Panc1 (cell line): ENCODE data around the gene SCN2B. TPM values are rescaled to one million over a fixed set of nuclear protein-coding genes. Genes with fewer than 3 reads are reported as not detected.

Experiments
- ATAC-seq: fragments of 200-7000 bp; cut with Tn5 transposase; 2 replicates; pipeline ENCODE4 v1.9.1; 2020; ENCODE audit warnings: mild to moderate bottlenecking, moderate library complexity
- BruUV-seq: library from RNA; stranded (reverse); fragments of 400-500 nt; replicated peaks from 2 replicates; lab custom pipeline; 2021; lab: Mats Ljungman, UMichigan
- CTCF ChIA-PET: fragments of 300-600 bp; sonication (Branson Sonifier 250); formaldehyde crosslinking; loops from one replicate; lab custom pipeline; 2022; ENCODE audit warnings: antibody characterized with exemption; lab: Charles Lee
- POLR2A ChIA-PET: fragments of 300-600 bp; sonication (Branson Sonifier 250); formaldehyde crosslinking; loops from one replicate; lab custom pipeline; 2022; ENCODE audit warnings: antibody characterized with exemption; lab: Charles Lee
- DNase-seq: peaks from one replicate; pipeline ENCODE4 v3.0.0-alpha.2; 2010; ENCODE audit warnings: low read depth, low spot score
- H3K27ac ChIP-seq: 2 replicates; pipeline ENCODE4 v1.5.1; 2011; ENCODE audit warnings: mild to moderate bottlenecking, low read length, inconsistent platforms
- H3K27me3 ChIP-seq: fragments of 200-500 bp; sonication (Bioruptor generic); 2 replicates; pipeline ENCODE4 v1.6.0; 2014; ENCODE audit warnings: low read length, inconsistent platforms; ENCODE audit not compliant: control insufficient read depth, insufficient read depth
- H3K36me3 ChIP-seq: fragments of 200-500 bp; sonication (Bioruptor generic); 2 replicates; pipeline ENCODE4 v1.5.1; 2014; ENCODE audit warnings: inconsistent platforms, mild to moderate bottlenecking, low read length, moderate library complexity; ENCODE audit not compliant: control insufficient read depth, insufficient read depth
- H3K4me1 ChIP-seq: 2 replicates; pipeline ENCODE4 v1.5.1; 2011; ENCODE audit warnings: inconsistent platforms, mild to moderate bottlenecking, low read length, moderate library complexity; ENCODE audit not compliant: control insufficient read depth, insufficient read depth
- H3K4me3 ChIP-seq, 2 experiments: 2 replicates each; pipeline ENCODE4 v1.5.1; 2011 to 2012; ENCODE audit warnings: low read depth in 2 of 2, low read length in 2 of 2, mild to moderate bottlenecking in 2 of 2, inconsistent platforms in 1 of 2, moderate library complexity in 1 of 2
- H3K9me3 ChIP-seq: fragments of 200-500 bp; sonication (Bioruptor generic); 2 replicates; pipeline ENCODE4 v1.5.1; 2014; ENCODE audit warnings: low read depth, mild to moderate bottlenecking, inconsistent platforms, low read length, moderate library complexity; ENCODE audit not compliant: control insufficient read depth, insufficient read depth
- CTCF ChIP-seq: fragments of 450-650 bp; IDR thresholded peaks from 2 replicates; pipeline ENCODE4 v1.5.1; 2017; ENCODE audit warnings: mild to moderate bottlenecking
- POLR2AphosphoS5 ChIP-seq: IDR thresholded peaks from 2 replicates; pipeline ENCODE4 v1.6.1; 2012; ENCODE audit warnings: mild to moderate bottlenecking, low read depth, low read length, moderate library complexity
- SIN3A ChIP-seq: IDR thresholded peaks from 2 replicates; pipeline ENCODE4 v1.6.1; 2012; ENCODE audit warnings: low read depth, mild to moderate bottlenecking, low read length, moderate library complexity, borderline replicate concordance; ENCODE audit not compliant: insufficient read depth
- TCF7L2 ChIP-seq: IDR thresholded peaks from 2 replicates; pipeline ENCODE4 v1.6.1; 2011; ENCODE audit warnings: mild to moderate bottlenecking, low read depth, low read length, inconsistent platforms
- in situ Hi-C: cut with HindIII; loops from 2 replicates; pipeline ENCODE4 v1.10.0; 2016; ENCODE audit warnings: low sequenced_read_pairs, low pct_unique_long_range_greater_than_20kb
- intact Hi-C: fragments of 100-400 bp; cut with micrococcal nuclease; formaldehyde crosslinking; loops from one replicate; pipeline ENCODE4 v1.10.0; 2022; ENCODE audit not compliant: unreplicated experiment
- total RNA-seq: library from RNA; stranded (reverse); gene quantifications from one replicate; pipeline ENCODE4 v1.2.1, GENCODE V29; 2021; ENCODE audit not compliant: unreplicated experiment
- TF ChIP-seq, protein P1 (sequence below), 2 experiments: IDR thresholded peaks; 2 replicates each; pipeline ENCODE4 v1.6.1; 2011 to 2012; ENCODE audit warnings: low read depth in 2 of 2, control low read depth in 1 of 2, low read length in 1 of 2, mild to moderate bottlenecking in 1 of 2, moderate library complexity in 1 of 2; ENCODE audit not compliant: insufficient read depth in 1 of 2

Gene SCN2B
- total RNA-seq, 1 experiment from 2014 or later: not detected

DNA sequence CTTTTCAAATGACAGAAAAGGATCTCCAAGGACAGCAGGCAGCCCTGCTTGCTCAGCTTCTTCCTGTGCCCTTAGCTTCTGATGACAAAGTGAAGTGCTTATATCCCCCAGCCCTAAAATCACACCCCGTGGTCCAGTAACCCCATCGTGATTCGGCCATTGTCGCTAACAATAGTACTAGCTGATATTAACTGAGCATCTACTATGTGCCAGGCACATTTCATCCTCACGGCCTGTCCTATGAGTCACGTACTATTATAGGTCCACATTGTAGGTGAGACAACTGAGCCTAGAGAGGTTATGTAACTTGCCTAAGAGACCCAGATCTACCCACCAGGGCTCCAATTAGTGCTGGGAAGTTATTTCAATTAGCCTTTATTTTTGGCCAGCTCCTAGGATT lies 29.9 kb downstream of the SCN2B start:
- H3K27me3 ChIP-seq: peaks cover 29% of the 10 kb centered on the region
- no peaks in the 10 kb centered on the region for H3K4me1 ChIP-seq
- BruUV-seq: no TSS peak
- intact Hi-C loops (no loop called here), in situ Hi-C loops (no loop called here)
- H3K9me3 ChIP-seq: no peaks in the 10 kb centered on the region
- no peak overlapping the region for H3K4me3 ChIP-seq
- TF ChIP-seq SIN3A (no peak), TCF7L2 (no peak), POLR2AphosphoS5 (no peak)
- TF ChIP-seq, protein P1, sequence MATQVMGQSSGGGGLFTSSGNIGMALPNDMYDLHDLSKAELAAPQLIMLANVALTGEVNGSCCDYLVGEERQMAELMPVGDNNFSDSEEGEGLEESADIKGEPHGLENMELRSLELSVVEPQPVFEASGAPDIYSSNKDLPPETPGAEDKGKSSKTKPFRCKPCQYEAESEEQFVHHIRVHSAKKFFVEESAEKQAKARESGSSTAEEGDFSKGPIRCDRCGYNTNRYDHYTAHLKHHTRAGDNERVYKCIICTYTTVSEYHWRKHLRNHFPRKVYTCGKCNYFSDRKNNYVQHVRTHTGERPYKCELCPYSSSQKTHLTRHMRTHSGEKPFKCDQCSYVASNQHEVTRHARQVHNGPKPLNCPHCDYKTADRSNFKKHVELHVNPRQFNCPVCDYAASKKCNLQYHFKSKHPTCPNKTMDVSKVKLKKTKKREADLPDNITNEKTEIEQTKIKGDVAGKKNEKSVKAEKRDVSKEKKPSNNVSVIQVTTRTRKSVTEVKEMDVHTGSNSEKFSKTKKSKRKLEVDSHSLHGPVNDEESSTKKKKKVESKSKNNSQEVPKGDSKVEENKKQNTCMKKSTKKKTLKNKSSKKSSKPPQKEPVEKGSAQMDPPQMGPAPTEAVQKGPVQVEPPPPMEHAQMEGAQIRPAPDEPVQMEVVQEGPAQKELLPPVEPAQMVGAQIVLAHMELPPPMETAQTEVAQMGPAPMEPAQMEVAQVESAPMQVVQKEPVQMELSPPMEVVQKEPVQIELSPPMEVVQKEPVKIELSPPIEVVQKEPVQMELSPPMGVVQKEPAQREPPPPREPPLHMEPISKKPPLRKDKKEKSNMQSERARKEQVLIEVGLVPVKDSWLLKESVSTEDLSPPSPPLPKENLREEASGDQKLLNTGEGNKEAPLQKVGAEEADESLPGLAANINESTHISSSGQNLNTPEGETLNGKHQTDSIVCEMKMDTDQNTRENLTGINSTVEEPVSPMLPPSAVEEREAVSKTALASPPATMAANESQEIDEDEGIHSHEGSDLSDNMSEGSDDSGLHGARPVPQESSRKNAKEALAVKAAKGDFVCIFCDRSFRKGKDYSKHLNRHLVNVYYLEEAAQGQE (IDR thresholded peaks at IDR 0.05; ENCODE audit: insufficient read depth in 1 of 2, low read depth in 2 of 2, low read length in 1 of 2): no peak
- ATAC-seq: no peak
- POLR2A ChIA-PET: no interaction called here
- no peak for DNase-seq
- CTCF ChIA-PET: interaction anchor here (1.3 kb wide), 1 partner anchor 9 kb away, joined by 4 read pairs; no protein-coding TSS in a partner anchor
- no peak overlapping the region for H3K27ac ChIP-seq
- no peaks in the 10 kb centered on the region for H3K36me3 ChIP-seq

DNA sequence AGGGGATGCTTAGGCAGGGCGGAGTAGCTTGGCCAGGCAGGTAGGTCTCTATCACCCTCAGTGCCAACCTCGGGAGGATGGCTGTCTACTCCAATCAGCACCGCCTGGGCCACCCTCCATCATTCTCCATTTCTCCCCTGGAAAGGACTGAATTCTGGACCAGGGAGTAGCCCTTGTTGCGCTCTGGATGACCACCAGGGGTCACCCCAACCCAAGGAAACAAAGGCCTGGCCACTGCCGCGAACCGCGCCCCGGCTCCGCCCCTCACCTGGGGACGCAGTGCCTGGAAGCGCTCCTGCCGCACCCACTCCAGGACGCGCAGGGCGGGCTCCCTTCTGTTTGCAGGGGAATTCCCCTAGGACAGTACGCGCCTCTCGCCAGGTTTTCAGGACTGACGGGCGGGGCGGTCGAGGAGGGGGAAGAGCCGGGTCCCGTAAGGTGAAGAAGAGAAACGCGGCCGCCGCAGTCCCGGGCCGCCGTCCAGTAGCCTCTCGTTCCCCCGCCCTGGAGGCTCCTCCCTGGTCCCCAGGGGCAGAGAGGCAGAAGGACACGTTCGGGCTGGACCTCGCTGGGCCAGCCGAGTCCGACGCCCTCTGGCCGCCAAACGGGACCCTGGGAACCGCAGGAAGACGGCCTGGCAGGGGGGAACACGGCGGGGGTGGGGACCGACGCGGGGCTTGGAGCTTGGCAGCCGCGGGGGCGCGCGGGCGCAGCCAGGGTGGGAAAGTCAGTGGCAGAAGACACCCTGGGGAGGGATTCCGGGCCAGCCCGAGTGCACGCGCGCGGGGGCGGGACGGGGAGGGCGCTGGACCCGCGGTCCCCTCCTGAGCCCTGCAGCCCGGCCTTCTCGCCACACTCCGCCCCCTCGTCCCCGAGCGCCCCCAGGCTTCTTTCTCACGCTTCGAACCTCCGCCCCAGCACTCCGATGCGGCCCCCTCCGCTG lies 30.9 kb downstream of the SCN2B start:
- DNase-seq (peak; percentile 50), ATAC-seq (peak; percentile 95)
- no peak overlapping the region for H3K27ac ChIP-seq
- TF ChIP-seq, protein P1 (IDR thresholded peaks at IDR 0.05; ENCODE audit: insufficient read depth in 1 of 2, low read depth in 2 of 2, low read length in 1 of 2): no peak; a peak in 1 of 4 replicates
- TF ChIP-seq SIN3A (peak; percentile 65; the same call in 1 of the 2 replicates), TCF7L2 (no peak), CTCF (peak; percentile 93), POLR2AphosphoS5 (no peak)
- H3K4me1 ChIP-seq: no peaks in the 10 kb centered on the region
- no peaks in the 10 kb centered on the region for H3K9me3 ChIP-seq
- peak overlapping the region; percentile 60 to 66 for H3K4me3 ChIP-seq
- no peaks in the 10 kb centered on the region for H3K36me3 ChIP-seq
- ChIA-PET CTCF (interaction anchor here (1.3 kb wide), 1 partner anchor 10 kb away, joined by 4 read pairs; no protein-coding TSS in a partner anchor), POLR2A (interaction anchor here (0.5 kb wide), 1 partner anchor 258 kb away, joined by 3 read pairs; no protein-coding TSS in a partner anchor)
- in situ Hi-C loops (no loop called here), intact Hi-C loops (no loop called here)
- no TSS peak for BruUV-seq
- peaks cover 31% of the 10 kb centered on the region for H3K27me3 ChIP-seq
